ENCODE measurements around the gene GPC3.

Gene GPC3

DNA sequence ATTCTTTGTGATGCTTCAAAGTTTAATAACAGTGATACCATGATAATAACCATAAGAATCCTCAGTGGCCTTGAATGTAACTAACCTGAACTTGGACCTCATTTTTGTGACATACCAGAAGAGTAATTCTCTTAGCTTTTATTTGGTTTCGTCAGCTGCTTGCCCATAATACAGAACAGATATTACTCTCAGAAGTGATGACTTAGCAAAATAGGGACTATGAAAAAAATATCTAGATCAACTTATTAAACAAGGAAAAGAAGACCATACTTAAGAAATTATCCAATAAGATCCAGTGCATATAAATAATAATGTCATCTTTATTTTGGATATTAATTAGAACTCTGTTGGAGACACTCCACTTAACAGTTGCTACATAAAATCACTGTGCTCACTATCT is 333.2 kb downstream of the GPC3 start:
- no peak for DNase-seq (ENCODE audit: low read depth)
- TF ChIP-seq, protein P1, sequence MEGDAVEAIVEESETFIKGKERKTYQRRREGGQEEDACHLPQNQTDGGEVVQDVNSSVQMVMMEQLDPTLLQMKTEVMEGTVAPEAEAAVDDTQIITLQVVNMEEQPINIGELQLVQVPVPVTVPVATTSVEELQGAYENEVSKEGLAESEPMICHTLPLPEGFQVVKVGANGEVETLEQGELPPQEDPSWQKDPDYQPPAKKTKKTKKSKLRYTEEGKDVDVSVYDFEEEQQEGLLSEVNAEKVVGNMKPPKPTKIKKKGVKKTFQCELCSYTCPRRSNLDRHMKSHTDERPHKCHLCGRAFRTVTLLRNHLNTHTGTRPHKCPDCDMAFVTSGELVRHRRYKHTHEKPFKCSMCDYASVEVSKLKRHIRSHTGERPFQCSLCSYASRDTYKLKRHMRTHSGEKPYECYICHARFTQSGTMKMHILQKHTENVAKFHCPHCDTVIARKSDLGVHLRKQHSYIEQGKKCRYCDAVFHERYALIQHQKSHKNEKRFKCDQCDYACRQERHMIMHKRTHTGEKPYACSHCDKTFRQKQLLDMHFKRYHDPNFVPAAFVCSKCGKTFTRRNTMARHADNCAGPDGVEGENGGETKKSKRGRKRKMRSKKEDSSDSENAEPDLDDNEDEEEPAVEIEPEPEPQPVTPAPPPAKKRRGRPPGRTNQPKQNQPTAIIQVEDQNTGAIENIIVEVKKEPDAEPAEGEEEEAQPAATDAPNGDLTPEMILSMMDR (conservative IDR thresholded peaks at IDR 0.05; ENCODE audit: low read length): no peak
- H3K4me3 ChIP-seq (ENCODE audit: low read length): no peak overlapping the region

DNA sequence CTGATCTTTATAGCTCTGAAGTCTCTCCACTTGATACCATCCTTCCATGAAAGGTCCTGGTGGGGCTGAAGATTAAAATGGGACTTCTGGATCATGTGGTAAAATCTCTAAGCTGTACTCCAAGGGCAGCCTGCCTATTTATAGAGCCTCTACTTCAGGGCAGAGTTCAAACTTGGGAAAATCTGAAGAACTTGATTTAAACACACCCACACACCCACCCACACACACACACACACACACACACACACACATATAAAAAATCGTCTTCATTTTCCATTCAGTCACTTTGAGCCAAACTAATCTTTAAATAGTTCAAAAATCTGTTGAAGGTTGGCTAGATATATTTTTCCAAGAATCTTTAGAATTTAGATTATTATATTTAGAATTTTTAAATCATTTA is 335.2 kb downstream of the GPC3 start:
- H3K4me3 ChIP-seq (ENCODE audit: low read length): no peak overlapping the region
- TF ChIP-seq, protein P1 (conservative IDR thresholded peaks at IDR 0.05; ENCODE audit: low read length): no peak
- no peak for DNase-seq (ENCODE audit: low read depth)

DNA sequence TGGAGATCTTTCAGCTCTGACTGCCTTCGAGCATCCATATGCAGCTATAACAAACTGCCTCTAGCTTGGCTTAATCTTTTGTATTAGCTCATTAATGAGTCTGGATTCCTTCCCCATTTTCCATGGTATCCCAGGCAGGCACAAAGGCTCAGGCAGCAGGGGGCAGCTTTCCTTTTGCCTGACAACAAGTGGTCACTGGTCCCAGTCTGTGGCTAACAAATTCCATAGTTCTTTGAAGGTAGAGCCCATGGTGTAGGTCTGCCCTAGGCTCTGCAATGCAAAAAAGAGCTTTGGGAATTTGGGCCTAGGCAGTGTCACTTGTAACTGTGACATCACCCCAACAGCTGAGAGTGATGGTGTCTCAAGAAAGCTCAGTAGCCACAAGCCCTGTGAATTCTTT is 335.7 kb downstream of the GPC3 start:
- TF ChIP-seq, protein P1 (conservative IDR thresholded peaks at IDR 0.05; ENCODE audit: low read length): no peak
- H3K4me3 ChIP-seq (ENCODE audit: low read length): no peak overlapping the region
- DNase-seq (ENCODE audit: low read depth): no peak

DNA sequence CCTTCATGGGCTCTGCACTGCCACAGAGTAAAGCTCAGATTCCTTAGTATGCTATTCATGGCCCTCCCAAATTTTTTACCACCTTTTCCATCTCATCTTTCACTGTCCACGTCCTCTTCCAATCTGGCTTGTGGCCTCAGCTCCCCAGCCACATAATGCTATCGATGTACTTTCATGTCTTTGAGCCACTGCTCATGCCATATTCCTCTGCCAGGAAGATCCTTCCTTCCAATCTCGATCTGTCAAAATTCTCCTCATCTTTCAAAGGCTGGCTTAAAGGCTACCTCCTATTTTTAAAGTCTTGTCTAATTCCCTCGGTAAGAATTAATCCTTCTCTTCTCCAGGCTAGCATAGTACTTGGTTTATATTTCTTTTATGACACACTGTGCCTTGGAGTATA is 336.8 kb downstream of the GPC3 start:
- TF ChIP-seq, protein P1 (conservative IDR thresholded peaks at IDR 0.05; ENCODE audit: low read length): no peak
- no peak overlapping the region for H3K4me3 ChIP-seq (ENCODE audit: low read length)

DNA sequence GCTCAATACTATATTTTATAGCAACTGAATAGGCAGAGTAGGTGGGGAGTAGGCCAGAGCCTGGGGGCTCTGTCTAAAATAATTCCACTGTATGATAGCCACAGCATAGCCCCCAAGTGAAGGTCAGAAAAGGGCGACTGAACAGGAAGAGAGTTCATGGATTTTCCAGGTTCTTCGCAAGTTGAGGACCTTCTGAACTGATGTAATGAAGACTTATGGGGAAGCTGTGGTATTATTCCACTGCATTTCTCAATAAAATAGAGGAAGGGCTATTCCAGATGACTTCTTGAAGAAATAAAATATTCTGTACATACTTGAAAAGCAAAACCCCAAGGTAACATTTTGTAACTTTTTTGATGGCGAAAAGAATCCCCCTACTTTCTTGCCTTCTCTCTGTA is 338.7 kb downstream of the GPC3 start:
- H3K4me3 ChIP-seq (ENCODE audit: low read length): no peak overlapping the region
- DNase-seq (ENCODE audit: low read depth): no peak
- TF ChIP-seq, protein P1 (conservative IDR thresholded peaks at IDR 0.05; ENCODE audit: low read length): no peak

More for the DNA sequence above, 336.8 kb downstream of the GPC3 start:
- no peak for DNase-seq (ENCODE audit: low read depth)

DNA sequence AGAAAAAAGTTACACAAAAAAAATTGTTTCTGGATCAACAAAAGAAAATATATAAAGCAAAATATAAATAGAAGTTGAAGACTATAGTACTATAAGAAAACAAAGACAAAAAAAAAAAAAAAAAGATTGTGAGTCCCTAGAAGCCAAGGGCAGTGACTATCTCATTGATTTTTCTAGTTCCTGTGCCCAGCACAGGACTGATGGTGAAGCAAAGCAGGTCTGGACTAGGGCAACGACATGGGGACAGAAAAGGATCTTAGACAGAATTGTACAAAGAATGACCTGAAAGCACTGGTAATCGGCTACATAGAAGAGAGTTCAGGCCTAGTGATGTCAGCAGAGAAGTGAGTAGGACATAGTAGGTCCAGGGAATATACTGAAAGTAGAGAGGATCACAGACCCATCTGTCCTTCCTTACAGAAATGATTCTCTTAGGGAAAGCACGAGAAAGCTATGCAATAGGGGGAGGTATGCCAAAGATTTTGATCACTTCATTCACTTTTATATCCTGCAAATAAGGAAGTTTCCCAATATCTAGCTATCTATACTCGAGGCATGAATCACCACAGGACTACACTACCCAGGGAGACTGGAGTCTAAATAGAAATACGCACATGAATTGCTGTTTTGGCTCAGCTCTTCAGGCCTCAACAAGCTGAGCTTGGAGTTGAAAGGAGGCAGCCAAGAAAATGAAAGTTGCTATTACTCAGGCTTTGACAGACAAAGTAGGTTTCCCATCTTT is 339.2 kb downstream of the GPC3 start:
- TF ChIP-seq, protein P1 (conservative IDR thresholded peaks at IDR 0.05; ENCODE audit: low read length): no peak
- peak; percentile 78 for DNase-seq (ENCODE audit: low read depth)
- H3K4me3 ChIP-seq (ENCODE audit: low read length): no peak overlapping the region

DNA sequence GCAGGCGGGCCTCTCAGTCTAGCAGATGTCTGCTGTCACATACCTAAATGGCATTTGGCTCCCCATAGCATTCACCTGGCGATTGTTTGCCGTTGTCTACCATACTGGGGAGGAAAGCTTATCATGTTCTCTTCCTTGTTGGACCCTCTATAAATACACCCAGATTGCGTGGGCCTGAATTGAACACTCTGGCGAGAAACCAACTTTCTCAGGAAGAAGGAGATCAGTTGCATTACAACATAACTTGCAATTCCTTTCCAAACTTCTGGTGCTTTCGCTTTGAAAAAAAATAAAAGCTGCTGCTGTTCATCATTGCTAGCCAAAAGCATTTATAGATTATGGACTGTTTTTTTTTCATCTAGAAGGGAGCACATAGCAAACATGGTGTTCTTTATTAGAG is 340.1 kb downstream of the GPC3 start:
- H3K4me3 ChIP-seq (ENCODE audit: low read length): no peak overlapping the region
- TF ChIP-seq, protein P1 (conservative IDR thresholded peaks at IDR 0.05; ENCODE audit: low read length): no peak
- DNase-seq (ENCODE audit: low read depth): peak; percentile 26
